Sigmoid colon (tissue), 4 donors: ENCODE results near the gene PACRG.

Experiments used
- CTCF ChIP-seq, 4 experiments: fragments of 450-650 bp in 3 of 4; fragments of 200-600 bp in 1 of 4; IDR thresholded peaks; one replicate each; pipeline ENCODE4 v1.5.1; 2016 to 2019; ENCODE audit warnings: antibody characterized with exemption in 4 of 4, mild to moderate bottlenecking in 3 of 4, moderate library complexity in 2 of 4
- EP300 ChIP-seq, 4 donors: sonication (generic); formaldehyde crosslinking; IDR thresholded peaks; one replicate each; pipeline ENCODE4 v1.6.1; 2017; ENCODE audit warnings: antibody characterized with exemption in 4 of 4

- TF ChIP-seq CTCF (IDR thresholded peaks at IDR 0.05) (no peak), EP300 (IDR thresholded peaks at IDR 0.05) (no peak)
Measured at GRCh38 chr6:162702446-162702845, 25.3 kb upstream of the PACRG start.
